Measurements from ENCODE around the gene LAMC1. TPM values are rescaled to one million over a fixed set of nuclear protein-coding genes. Genes with fewer than 3 reads are reported as not detected.

The LAMC1 gene
- 564 and 789 TPM in 2 replicates for total RNA-seq (ENCODE audit: low replicate concordance)

DNA sequence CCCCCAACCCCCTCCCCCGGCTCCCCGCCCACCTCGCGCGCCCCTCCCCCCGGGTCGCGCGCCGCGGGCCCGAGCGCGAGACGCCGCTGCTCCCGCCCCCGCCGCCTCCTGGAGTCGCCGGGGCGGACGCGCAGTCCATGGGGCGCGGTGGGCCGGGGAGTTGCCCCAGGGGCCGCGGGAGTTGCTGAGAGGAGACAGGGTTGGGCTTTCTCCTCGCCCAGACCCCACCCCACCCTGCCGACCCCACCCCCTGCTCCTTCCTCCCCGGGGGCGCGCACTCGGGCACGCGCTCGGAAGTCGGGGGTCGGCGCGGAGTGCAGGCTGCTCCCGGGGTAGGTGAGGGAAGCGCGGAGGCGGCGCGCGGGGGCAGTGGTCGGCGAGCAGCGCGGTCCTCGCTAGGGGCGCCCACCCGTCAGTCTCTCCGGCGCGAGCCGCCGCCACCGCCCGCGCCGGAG, at the start of gene LAMC1:
Gene LAMC1 (plus strand): TSS at position 275 of the 455 bp plus-strand sequence. CDS start 297 bp downstream, outside the sequence.
- DNase-seq (ENCODE audit: low read depth): peak; percentile 80
- peak within 1 kb of the TSS; percentile 94 for H3K4me3 ChIP-seq (ENCODE audit: low read depth, low read length)
- TF ChIP-seq, protein P1, sequence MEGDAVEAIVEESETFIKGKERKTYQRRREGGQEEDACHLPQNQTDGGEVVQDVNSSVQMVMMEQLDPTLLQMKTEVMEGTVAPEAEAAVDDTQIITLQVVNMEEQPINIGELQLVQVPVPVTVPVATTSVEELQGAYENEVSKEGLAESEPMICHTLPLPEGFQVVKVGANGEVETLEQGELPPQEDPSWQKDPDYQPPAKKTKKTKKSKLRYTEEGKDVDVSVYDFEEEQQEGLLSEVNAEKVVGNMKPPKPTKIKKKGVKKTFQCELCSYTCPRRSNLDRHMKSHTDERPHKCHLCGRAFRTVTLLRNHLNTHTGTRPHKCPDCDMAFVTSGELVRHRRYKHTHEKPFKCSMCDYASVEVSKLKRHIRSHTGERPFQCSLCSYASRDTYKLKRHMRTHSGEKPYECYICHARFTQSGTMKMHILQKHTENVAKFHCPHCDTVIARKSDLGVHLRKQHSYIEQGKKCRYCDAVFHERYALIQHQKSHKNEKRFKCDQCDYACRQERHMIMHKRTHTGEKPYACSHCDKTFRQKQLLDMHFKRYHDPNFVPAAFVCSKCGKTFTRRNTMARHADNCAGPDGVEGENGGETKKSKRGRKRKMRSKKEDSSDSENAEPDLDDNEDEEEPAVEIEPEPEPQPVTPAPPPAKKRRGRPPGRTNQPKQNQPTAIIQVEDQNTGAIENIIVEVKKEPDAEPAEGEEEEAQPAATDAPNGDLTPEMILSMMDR (IDR thresholded peaks at IDR 0.05; ENCODE audit: insufficient read depth, low read length): peak; percentile 4

DNA sequence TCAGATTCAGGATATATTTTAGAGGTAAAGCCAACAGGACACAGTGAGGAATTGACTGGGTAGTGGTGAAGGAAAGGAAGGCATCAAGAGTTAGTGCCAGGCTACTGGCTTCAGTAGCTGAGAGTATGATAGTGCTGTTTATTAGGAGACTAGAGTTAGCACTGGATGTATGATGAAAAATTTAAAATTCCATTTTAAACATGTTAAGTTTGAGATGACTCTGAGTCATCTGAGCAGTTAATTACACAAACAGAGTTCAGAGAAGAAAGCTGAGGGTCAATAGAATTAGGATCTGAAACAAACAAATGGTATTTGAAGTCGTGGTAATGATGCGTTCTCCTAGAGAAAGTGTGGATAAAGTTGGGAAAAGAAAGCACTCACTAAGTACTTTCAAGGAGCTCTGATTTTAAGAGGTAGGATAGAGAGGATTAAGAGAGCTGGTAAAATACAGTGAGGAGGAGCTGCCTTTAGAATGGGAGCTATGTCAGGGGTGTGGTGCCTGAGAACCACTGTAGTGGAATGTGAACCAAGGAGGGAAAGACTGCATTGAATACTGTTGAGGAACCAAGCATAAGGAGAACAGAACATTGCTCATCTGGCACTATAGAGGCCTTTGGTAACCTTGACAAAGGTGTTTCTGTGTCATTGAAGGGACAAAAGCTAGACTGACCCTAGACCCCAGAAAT, 48.6 kb upstream of the LAMC1 start:
- no peak for DNase-seq (ENCODE audit: low read depth)
- H3K4me3 ChIP-seq (ENCODE audit: low read depth, low read length): no peak overlapping the region
- TF ChIP-seq, protein P1 (IDR thresholded peaks at IDR 0.05; ENCODE audit: insufficient read depth, low read length): no peak

DNA sequence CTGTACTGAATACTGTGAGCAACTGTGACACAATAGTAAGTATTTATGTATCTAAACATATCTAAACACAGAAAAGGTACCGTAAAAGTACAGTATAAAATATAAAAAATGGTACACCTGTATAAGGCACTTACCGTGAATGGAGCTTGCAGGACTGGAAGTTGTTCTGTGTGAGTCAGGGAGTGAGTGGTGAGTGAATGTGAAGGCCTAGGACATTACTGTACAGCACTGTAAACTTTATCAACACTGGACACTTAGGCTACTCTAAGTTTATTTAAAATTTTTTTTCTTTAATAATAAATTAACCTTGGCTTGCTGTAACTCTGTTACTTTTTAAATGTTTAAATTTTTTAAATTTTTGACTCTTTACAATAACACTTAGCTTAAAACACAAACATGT, 45.7 kb upstream of the LAMC1 start:
- TF ChIP-seq, protein P1 (IDR thresholded peaks at IDR 0.05; ENCODE audit: insufficient read depth, low read length): no peak
- DNase-seq (ENCODE audit: low read depth): no peak
- no peak overlapping the region for H3K4me3 ChIP-seq (ENCODE audit: low read depth, low read length)

DNA sequence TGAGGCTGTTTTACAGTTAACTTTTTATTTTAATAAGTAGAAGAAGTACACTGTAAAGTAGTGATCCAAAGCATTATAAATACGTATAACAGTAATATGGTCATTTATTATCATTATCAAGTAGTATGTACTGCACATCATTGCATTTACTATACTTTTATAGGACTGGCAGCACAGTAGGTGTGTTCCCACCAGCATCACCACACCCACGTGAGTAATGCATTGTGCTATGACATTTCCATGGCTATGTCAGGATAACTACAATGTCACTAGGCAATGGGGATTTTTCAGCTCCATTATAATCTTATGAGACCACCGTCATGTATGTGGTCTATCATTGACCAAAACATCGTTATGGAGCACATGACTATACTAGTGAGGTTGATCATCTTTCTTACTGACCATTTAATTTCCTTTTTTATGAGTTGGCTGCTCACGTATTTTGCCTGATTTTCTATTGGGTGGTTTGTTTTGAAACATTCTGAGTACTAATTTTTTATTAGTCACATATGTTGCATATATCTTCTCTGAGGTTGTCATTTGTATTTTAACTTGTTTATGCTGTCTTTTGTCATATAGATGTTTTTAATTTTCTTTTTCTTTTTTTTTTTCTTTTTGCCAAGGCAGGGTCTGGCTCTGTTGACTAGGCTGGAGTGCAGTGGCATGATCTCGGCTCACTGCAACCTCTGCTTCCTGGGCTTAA, 44.9 kb upstream of the LAMC1 start:
- no peak overlapping the region for H3K4me3 ChIP-seq (ENCODE audit: low read depth, low read length)
- no peak for DNase-seq (ENCODE audit: low read depth)
- TF ChIP-seq, protein P1 (IDR thresholded peaks at IDR 0.05; ENCODE audit: insufficient read depth, low read length): no peak

DNA sequence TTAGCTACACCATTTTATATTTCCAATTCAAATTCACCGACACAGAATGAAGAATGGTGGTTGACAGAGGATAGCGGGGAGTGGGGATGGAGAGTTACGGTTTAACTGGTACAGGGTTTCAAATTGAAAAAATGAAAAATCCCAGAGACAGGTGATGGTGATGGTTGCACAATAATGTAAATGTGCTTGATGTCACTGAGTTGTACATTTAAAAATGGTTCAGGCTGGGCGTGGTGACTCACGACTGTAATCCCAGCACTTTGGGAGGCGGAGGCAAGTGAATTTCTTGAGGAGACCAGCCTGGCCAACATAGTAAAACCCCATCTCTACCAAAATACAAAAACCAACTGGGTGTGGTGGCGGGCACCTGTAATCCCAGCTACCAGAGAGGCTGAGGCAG, 39.1 kb upstream of the LAMC1 start:
- DNase-seq (ENCODE audit: low read depth): no peak
- no peak overlapping the region for H3K4me3 ChIP-seq (ENCODE audit: low read depth, low read length)
- TF ChIP-seq, protein P1 (IDR thresholded peaks at IDR 0.05; ENCODE audit: insufficient read depth, low read length): no peak

DNA sequence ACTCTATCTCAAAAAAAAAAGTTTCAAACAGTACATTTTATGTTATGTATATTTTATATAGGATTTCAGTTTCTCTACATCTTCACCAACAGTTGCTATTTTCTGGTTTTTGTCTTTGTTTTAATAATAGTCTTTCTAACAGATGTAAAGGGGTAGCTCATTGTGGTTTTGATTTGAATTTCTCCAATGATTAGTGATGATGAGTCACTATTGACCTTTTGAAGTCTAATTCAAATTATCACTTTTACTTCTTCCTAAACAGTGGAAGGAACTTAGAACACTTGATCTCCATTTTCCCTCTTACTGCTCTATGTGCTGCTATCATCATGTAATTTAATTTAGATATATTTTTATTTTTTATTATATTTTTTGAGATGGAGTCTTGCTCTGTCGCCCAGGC, 38.6 kb upstream of the LAMC1 start:
- TF ChIP-seq, protein P1 (IDR thresholded peaks at IDR 0.05; ENCODE audit: insufficient read depth, low read length): no peak
- no peak overlapping the region for H3K4me3 ChIP-seq (ENCODE audit: low read depth, low read length)
- DNase-seq (ENCODE audit: low read depth): no peak
